ENCODE measurements around the gene ECM2.

Gene ECM2

GRCh38 chr9:92500725-92501124 lies 35.1 kb downstream of the ECM2 start:
- DNase-seq (ENCODE audit: low spot score): no peak

DNA sequence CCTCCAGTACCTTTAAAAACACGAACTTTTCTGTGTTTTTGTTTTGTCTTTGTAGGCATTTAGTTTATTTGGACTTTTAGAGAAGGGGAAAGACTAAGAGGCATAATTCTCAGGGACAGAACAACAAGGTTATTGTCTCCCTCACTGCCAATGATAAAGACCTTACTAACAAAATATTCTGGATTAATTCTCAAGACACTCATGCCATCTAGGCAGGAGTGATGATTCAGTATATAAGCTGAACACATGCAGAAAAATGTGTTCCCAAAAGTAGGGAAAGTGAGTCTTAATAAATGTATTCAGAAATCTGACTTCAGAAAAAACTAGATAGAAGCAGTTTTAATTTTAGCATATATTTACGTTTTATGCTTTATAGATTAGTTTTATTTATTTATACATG lies 36.1 kb downstream of the ECM2 start:
- no peak for DNase-seq (ENCODE audit: low spot score)

DNA sequence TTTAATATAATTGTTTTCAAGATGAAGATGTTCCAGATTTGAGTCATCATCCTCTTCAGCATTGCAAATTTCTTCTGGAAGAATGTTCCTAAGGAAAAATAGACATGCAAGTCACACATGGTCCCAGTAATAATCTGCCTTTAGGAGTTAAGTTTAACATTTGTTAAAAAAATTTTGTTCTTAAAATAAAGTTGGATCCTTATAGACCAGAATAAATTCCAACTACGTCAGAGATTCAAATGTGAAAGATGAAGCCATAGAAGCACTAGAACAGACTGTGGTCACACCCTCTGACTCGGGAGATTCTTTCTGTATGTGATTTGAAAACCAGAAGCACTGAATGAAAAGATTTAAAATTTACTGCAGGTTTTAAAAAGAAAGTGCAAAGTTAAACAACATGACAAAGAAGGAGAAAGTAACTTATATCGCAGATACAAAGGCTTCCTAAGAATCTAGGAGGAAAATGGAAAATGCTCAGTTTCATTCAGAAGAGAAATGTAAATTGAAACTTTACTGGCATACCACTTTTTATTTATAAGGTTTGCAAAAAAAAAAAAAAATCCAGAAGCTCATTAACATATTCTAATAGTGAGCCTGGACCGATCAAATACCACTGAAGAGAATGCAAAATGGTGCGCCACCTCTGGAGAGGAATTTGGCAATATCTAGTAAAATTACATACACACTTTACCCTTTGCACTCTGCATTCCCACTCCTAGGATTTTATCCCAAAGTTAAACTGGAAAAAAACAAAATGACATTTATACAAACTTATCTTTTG lies 39.2 kb downstream of the ECM2 start:
- no peak for DNase-seq (ENCODE audit: low spot score)

DNA sequence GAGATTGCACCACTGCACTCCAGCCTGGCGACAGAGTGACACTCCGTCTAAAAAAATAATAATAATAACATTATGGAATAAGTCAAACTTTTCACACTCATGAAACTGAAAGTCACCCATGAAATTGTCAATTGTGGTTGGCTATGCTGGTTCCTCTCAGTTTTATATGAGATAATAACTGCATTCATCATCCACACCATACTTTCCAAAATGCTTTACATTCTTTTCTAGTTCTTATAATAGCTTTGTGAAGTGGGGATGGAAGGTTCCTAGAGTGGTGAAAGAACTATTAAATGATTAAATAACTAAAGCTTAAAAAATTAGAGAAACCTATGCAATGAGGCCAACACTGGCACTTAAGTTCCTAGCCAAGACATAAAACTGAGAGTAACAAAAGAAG lies 40.9 kb downstream of the ECM2 start:
- no peak for DNase-seq (ENCODE audit: low spot score)

- DNase-seq (ENCODE audit: low spot score): no peak
Measured at GRCh38 chr9:92493749-92494387, 41.9 kb downstream of the ECM2 start.

GRCh38 chr9:92492781-92493401 lies 42.9 kb downstream of the ECM2 start:
- DNase-seq (ENCODE audit: low spot score): no peak

DNA sequence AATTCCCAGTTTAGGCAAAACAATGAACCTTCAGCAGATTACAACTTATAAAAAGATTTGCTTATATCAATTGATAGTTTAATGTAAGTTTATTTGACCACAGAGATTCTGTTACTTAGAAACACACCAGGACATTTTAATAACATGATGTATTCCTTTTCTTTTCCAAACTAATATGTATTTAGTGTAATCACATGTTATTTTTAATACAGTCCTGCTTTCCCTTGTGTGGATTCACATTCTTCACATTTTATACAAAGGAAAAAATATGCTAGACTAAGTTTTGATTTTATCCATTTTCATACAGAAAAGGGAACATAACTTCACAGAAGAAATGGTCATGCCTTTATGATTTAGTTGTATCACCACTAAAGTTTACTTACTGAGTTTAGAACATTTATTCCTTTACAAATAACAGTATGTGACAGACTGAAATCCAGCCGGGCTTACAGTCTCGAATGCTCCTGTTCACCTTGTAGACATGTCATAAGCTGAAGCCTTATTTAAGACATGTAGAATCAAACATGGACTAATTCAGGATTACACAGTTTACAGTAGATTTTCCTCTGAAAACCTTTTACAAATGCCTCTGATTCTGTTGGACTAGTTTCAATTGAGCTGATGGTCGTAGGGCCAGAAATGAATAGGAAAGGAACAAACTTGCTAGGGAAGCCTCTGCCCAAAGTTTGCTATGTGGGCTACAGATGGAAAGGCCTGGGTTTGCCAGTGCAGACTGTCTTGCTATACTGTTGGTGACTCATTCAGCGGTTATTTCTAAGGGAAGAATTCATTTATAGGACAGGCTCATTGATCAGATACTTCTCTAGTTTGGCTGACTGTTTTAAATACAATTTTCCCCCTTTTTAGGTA lies 46.9 kb downstream of the ECM2 start:
- DNase-seq (ENCODE audit: low spot score): no peak

GRCh38 chr9:92486371-92486770 lies 49.4 kb downstream of the ECM2 start:
- DNase-seq (ENCODE audit: low spot score): no peak

- no peak for DNase-seq (ENCODE audit: low spot score)
Measured at GRCh38 chr9:92484563-92484962, 51.2 kb downstream of the ECM2 start.

DNA sequence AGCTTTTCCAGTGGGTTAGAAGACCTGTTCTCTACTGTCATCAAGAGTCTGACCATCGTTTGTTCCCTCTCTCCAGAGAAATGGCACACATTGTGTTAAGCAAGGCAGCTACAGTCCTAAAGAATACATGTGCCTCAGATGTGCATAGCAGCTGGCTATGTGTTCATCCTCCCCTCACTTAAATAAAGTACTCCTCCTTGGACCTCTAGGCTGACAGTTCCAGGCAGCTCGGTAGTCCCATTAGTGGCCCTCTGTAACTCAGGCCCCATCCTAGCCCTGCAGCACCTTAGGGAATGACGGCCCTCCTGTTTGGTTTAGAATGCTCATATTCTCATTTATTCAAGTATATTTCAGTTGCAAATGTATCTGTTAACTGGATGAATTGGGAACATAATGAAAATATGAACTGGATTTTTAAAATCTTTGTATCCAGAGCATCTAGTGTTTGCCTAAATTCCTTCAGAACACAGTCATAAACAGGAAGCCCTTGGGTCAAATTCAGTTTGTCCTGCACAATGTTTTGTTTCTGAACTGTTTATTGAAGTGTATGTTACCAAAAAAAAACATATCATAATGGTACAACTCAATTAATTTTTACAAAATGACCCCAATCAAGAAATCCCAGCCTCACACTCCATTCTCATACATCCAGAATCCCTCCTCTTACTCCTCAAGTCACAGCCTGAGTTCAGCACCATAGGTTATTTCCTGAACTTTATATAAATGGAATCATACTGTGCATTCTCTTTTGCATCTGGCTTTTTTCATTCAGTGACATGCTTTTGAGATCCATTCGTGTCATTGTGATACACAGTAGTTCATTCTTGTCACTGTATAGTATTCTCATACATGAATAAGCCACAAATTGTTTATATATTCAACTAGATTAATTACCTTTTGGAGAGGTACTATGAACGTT lies 51.9 kb downstream of the ECM2 start:
- DNase-seq (ENCODE audit: low spot score): no peak

DNA sequence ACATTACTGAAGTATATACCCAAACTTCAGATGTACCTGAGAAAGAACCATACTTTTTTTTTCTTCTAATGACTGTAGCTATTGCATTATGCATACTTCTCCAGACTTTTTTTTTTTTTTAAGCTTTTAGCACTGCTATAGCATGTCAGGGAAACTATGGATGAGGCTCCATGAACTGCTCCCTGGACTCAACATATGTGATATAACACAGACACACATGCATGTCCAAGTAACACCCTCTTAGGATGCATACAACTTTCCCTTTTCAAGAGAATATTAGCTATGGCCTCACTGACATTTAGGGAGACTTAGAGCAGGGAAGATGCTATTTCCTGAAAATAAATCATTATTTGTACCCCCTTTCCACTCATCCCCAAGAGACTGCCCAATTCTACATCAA lies 53.0 kb downstream of the ECM2 start:
- DNase-seq (ENCODE audit: low spot score): no peak

DNA sequence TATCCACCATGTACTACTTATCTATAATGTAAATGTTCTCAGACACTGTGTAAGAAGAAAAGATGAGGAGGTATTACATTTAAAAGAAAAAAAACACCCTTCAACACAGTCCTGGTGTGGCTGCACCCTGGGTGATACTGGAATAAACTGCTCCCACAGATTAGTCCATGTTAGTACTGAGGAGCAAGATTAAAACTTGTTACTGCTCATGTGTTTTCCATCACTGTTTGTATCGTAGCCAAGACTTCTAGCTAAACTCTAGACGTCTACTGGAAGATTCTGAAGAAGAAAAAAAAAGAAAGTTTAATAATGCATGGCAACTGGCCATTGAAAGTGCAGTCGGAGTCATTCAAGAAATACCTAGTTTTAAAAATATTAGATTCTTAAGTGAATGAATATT lies 53.5 kb downstream of the ECM2 start, which contains the start of gene ASPN:
Gene ASPN (minus strand): TSS at position 178 of the 400 bp plus-strand sequence.
- DNase-seq (ENCODE audit: low spot score): no peak

- DNase-seq (ENCODE audit: low spot score): peak; percentile 63
Measured at GRCh38 chr9:92480986-92481633, 54.7 kb downstream of the ECM2 start.

- no peak for DNase-seq (ENCODE audit: low spot score)
Measured at GRCh38 chr9:92480291-92480771, 55.5 kb downstream of the ECM2 start.

DNA sequence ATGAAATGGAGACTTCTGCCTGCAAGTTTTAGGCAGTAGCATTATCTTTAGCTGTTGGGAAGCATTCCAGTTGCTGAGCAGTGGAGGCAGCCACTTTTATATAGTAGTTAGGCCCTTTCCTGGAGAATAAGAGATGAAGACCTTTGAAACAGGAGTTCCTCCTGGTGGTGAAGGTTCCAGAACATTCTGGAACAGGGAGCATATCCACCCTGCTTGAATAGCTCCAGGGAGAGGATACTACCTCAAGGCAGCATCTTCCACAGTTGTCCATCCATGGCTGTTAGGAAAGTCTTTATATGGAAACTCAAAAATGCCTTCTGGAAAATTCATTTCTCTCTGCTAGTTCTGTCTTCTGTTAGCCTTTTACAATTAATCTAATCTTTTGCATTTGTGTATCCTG lies 56.4 kb downstream of the ECM2 start:
- DNase-seq (ENCODE audit: low spot score): no peak

DNA sequence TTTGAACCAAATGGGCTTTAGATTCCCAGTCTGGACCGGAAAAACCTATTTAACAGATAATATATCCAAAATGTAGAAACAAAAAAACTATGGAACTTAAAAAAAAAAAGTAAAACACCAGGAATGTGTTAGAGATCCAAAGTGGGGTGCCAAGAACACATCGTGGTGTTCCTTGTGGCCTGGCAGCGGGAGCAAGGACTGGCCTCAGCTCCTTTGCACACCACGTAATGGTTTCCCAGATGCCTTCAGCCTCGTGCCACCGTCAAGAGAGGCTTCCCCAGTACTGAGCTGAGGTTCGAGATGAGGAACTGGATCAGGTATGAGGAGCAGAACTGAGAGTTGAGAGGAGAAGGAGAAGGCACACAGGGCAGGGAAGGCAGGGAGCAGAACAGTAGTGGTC lies 57.0 kb downstream of the ECM2 start:
- DNase-seq (ENCODE audit: low spot score): no peak

- DNase-seq (ENCODE audit: low spot score): no peak
Measured at GRCh38 chr9:92476962-92477361, 58.8 kb downstream of the ECM2 start.

DNA sequence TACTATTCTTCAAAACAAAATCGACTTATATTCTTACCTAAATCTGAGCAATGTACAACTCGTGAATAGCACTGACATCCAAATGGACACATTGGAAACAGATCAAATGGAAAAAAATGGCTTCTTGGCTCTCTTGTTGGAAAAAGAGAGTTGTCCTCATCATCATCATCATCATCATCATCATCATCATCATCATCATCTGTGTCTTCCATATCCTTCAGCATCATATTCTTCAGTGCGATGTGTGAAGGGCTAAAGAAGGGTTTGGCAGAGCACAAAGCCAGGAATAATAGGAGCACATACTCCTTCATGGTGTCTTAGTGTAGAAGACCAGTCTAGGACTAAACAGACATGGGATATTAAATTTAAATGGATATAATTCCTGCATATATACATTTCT lies 61.2 kb downstream of the ECM2 start:
- DNase-seq (ENCODE audit: low spot score): no peak

DNA sequence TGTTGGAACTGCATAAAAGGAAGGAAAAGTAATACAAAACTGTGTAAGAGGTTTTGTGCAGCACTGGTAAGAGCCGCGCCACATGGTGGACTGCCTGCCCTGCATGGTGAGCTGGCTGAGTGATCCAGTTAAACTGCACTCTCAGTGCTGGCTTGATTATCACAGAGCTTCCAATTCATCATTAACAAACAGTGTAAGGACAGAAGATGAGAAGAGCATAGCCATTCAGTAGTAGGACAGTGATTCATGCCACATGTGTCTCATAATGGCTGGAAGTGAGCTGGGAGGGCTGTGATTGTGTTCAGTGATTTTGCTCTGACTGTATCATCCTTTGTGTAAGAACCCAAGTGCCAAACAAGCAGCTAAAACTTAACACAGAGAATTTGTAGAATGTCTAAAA lies 67.6 kb downstream of the ECM2 start:
- DNase-seq (ENCODE audit: low spot score): no peak

DNA sequence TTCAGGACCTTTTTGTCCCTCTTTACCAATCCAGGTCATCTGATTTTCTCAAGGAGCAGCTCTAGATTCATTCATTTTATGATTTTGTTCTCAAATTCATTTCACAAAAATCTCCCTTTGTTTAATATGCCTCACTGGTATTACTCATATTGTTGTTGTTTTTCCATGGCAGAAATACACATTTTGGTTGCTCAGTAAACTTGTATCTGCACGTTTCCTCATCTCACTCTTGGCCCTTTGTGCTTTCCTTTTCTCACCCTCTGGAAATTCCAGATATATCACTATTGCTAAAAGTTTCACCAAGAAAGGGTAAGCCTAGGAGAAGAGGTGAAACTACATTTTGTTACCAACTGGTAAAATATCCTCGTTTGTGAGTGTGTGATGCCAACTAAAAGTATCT lies 68.3 kb downstream of the ECM2 start:
- DNase-seq (ENCODE audit: low spot score): no peak

GRCh38 chr9:92467041-92467440 lies 68.7 kb downstream of the ECM2 start:
- DNase-seq (ENCODE audit: low spot score): no peak

Data from LoVo (cell line).